Esophagus muscularis mucosa (tissue), 4 donors: ENCODE results near the gene FRY. TPM values are rescaled to one million over a fixed set of nuclear protein-coding genes. Genes with fewer than 3 reads are reported as not detected.

Source experiments
- DNase-seq: peaks from one replicate; pipeline ENCODE4 v3.0.0-alpha.2; 2017; ENCODE audit errors: extremely low spot score
- H3K27ac ChIP-seq, 4 donors: fragments of 200-600 bp; sonication (generic); replicated peaks in 1 of 4; 1 replicate in 3 of 4; 2 replicates in 1 of 4; pipeline ENCODE4 v1.5.1; 2016 to 2019; ENCODE audit warnings: mild to moderate bottlenecking in 1 of 4
- H3K27me3 ChIP-seq, 4 donors: fragments of 200-600 bp; sonication (generic); one replicate each; pipeline versions ENCODE4 v1.5.1 to v1.6.0; 2016 to 2019
- H3K36me3 ChIP-seq, 4 donors: fragments of 200-600 bp; sonication (generic); one replicate each; pipeline ENCODE4 v1.5.1; 2016 to 2019
- H3K4me1 ChIP-seq, 4 donors: fragments of 200-600 bp; sonication (generic); one replicate each; pipeline ENCODE4 v1.5.1; 2016 to 2019
- H3K4me3 ChIP-seq, 4 donors: fragments of 200-600 bp; sonication (generic); 1 replicate in 2 of 4; 2 replicates in 2 of 4; pipeline ENCODE4 v1.5.1; 2016 to 2019; ENCODE audit warnings: mild to moderate bottlenecking in 4 of 4, moderate library complexity in 1 of 4
- H3K9me3 ChIP-seq, 4 donors: fragments of 200-600 bp; sonication (generic); 1 replicate in 3 of 4; 2 replicates in 1 of 4; pipeline ENCODE4 v1.5.1; 2016 to 2019
- EP300 ChIP-seq: sonication (generic); formaldehyde crosslinking; IDR thresholded peaks from one replicate; pipeline ENCODE4 v1.6.1; 2017; ENCODE audit warnings: antibody characterized with exemption
- POLR2A ChIP-seq: fragments of 450-650 bp; IDR thresholded peaks from one replicate; pipeline ENCODE4 v1.6.1; 2017; ENCODE audit warnings: antibody characterized with exemption, moderate library complexity, mild to moderate bottlenecking, low read depth
- POLR2AphosphoS5 ChIP-seq, 2 donors: sonication (generic); formaldehyde crosslinking; IDR thresholded peaks; one replicate each; pipeline ENCODE4 v1.6.1; 2017; ENCODE audit warnings: antibody characterized with exemption in 2 of 2
- WGBS: methylation state at CpG from one replicate; pipeline ENCODE4 v1.1.5; 2018; 5-methylcytosine and 5-hydroxymethylcytosine counted together
- intact Hi-C: fragments of 100-400 bp; cut with DNase I; formaldehyde crosslinking; loops from one replicate; pipeline ENCODE4 v1.15.1; 2023
- total RNA-seq, 4 donors: library from RNA; depleted of rRNA; stranded (reverse); fragments of >200 nt; gene quantifications; one replicate each; pipeline versions ENCODE4 v1.1.0 to v1.2.1, GENCODE V29; 2016
- TF ChIP-seq, protein P1 (sequence below), 3 experiments: fragments of 200-600 bp in 2 of 3; fragments of 450-650 bp in 1 of 3; sonication (generic) in 2 of 3; IDR thresholded peaks; one replicate each; pipeline ENCODE4 v1.5.1; 2017 to 2019; ENCODE audit warnings: antibody characterized with exemption in 3 of 3, mild to moderate bottlenecking in 2 of 3, moderate library complexity in 1 of 3

Gene FRY
- total RNA-seq, 4 donors from 2014 or later: 104 to 276 (median 135) TPM

DNA sequence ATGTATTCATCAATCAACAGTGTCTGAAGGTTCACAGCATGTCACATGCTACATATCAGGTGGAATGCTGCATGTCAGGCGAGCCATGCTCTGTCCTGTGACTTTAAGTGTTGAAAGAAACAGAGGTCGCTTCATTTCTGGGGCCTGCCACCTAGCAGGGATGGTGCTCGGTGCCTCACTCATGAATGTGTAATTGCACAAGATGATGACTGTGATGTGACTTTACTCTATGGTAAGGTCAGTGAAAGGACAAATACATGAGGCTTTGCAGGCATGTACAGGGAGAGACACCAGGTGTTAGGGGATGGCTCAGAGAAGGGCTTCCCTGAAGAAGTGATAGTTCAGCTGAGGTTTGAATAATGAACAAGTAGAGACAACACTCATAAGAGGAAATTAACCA lies 66.7 kb downstream of the FRY start:
- WGBS: 84% methylated on average over 3 of the region's 3 CpGs
- no peaks in the 10 kb centered on the region for H3K27me3 ChIP-seq
- peaks cover 0 to 9% (median 0%) of the 10 kb centered on the region in 4 donors for H3K36me3 ChIP-seq
- no peak for DNase-seq
- no peak overlapping the region for H3K27ac ChIP-seq
- H3K9me3 ChIP-seq: no peaks in the 10 kb centered on the region
- intact Hi-C loops: no loop called here
- H3K4me3 ChIP-seq: no peak overlapping the region
- H3K4me1 ChIP-seq: no peaks in the 10 kb centered on the region
- TF ChIP-seq EP300 (no peak), POLR2AphosphoS5 (IDR thresholded peaks at IDR 0.05) (no peak), POLR2A (no peak)
- TF ChIP-seq, protein P1, sequence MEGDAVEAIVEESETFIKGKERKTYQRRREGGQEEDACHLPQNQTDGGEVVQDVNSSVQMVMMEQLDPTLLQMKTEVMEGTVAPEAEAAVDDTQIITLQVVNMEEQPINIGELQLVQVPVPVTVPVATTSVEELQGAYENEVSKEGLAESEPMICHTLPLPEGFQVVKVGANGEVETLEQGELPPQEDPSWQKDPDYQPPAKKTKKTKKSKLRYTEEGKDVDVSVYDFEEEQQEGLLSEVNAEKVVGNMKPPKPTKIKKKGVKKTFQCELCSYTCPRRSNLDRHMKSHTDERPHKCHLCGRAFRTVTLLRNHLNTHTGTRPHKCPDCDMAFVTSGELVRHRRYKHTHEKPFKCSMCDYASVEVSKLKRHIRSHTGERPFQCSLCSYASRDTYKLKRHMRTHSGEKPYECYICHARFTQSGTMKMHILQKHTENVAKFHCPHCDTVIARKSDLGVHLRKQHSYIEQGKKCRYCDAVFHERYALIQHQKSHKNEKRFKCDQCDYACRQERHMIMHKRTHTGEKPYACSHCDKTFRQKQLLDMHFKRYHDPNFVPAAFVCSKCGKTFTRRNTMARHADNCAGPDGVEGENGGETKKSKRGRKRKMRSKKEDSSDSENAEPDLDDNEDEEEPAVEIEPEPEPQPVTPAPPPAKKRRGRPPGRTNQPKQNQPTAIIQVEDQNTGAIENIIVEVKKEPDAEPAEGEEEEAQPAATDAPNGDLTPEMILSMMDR (IDR thresholded peaks at IDR 0.05): no peak

DNA sequence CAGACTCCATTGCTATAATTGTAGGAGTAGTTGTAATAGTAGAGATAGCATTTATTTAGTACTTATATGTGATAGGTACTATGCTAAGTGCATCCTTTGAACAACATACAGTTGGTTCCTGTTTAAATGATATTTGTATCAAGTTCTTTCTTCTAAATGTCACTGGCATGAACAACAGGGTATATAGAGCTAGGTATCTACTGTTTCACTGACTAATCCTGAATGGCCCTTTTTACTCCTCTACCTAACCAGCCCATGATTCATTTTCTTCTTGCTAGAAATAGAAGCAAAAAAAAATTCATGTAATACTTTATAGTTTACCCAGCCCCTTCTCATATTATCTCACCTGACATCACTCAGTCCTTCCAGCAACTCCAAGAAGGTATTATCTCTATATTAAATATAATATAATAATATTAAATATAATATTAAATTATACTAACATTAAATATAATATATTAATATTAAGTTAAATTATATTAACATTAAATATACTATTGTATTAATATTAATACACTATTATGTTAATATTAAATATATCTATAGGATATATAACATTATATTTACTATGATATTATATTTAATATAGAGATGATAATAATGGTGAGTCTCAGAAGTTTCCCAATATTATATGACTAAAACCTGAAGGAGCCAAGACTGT lies 74.2 kb downstream of the FRY start:
- Histone ChIP-seq H3K27ac (no peak overlapping the region), H3K4me3 (no peak overlapping the region), H3K4me1 (no peaks in the 10 kb centered on the region), H3K27me3 (no peaks in the 10 kb centered on the region), H3K36me3 (peaks cover 0 to 15% (median 0%) of the 10 kb centered on the region in 4 donors), H3K9me3 (no peaks in the 10 kb centered on the region)
- intact Hi-C loops: no loop called here
- DNase-seq: no peak
- TF ChIP-seq, protein P1 (IDR thresholded peaks at IDR 0.05): no peak
- TF ChIP-seq POLR2A (no peak), EP300 (no peak), POLR2AphosphoS5 (IDR thresholded peaks at IDR 0.05) (no peak)

DNA sequence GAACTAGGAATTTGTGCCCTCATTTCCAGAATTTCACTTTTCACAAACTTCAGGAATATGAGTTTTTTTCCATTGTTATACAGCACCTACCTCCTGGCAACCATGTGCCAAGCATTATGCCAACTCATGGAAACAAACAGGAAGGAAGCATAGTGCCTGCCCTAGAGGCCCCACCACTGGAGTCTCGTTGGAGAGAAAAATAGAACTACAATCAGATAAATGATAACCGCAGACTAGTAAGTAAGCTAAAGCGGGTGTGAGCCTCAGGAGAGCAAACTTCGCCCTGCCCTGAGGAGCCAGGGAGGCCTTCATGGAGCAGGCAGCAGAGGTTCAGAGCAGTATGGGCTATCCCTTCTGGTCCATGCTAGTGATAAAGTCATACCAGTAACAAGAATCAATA lies 75.9 kb downstream of the FRY start:
- no peaks in the 10 kb centered on the region for H3K4me1 ChIP-seq
- intact Hi-C loops: no loop called here
- no peak overlapping the region for H3K27ac ChIP-seq
- no peak for DNase-seq
- no peak for TF ChIP-seq POLR2A
- TF ChIP-seq, protein P1 (IDR thresholded peaks at IDR 0.05): no peak
- no peak for TF ChIP-seq POLR2AphosphoS5 (IDR thresholded peaks at IDR 0.05)
- TF ChIP-seq EP300: no peak
- WGBS: 87% methylated on average over 3 of the region's 4 CpGs
- H3K4me3 ChIP-seq: no peak overlapping the region
- H3K36me3 ChIP-seq: peaks cover 0 to 10% (median 0%) of the 10 kb centered on the region in 4 donors
- no peaks in the 10 kb centered on the region for H3K9me3 ChIP-seq
- no peaks in the 10 kb centered on the region for H3K27me3 ChIP-seq

DNA sequence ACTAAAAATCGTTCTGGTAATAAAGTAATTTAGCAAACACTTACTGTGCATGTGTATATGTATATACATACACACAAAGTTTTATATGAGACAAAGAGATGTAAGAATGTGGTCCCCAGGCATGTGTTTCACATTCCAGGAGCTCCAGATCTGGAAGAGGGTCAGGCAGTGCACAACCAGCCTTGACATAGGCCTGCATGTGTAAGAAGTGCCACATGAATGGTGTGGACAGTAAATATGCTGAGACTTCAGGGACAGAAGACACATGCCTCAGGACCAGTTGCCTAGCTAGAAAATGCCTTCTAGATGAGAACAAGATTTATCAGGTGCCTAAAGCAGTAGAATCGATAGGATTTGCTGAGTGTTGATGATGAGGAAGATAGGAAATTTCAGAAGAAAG lies 76.4 kb downstream of the FRY start:
- intact Hi-C loops: no loop called here
- 58% methylated on average over 2 of the region's 2 CpGs for WGBS
- Histone ChIP-seq H3K4me3 (no peak overlapping the region), H3K4me1 (no peaks in the 10 kb centered on the region), H3K36me3 (peaks cover 0 to 6% (median 0%) of the 10 kb centered on the region in 4 donors), H3K27ac (no peak overlapping the region), H3K9me3 (no peaks in the 10 kb centered on the region), H3K27me3 (no peaks in the 10 kb centered on the region)
- no peak for DNase-seq
- TF ChIP-seq POLR2AphosphoS5 (IDR thresholded peaks at IDR 0.05) (no peak), POLR2A (no peak), EP300 (no peak)
- TF ChIP-seq, protein P1 (IDR thresholded peaks at IDR 0.05): no peak

DNA sequence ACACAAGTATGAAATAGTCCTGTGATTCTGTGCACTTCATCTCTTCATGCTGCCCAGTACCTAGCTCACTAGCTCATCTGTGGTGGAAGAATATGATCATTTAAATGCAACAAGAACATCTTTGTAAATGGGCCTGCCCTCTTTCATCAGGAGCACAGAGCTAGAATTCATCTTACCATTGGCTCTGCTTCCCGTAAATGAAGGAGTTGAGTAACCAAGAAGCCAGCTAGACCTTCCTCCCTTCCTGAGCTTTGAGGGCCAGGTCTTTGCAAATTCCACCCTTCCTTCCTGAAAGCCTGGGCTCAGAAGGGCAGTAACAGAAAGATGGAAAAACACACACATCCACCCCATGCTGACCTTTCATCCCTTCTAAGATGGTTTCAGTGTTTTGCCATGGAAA lies 82.0 kb downstream of the FRY start:
- no peak overlapping the region for H3K4me3 ChIP-seq
- no peaks in the 10 kb centered on the region for H3K27me3 ChIP-seq
- no peaks in the 10 kb centered on the region for H3K36me3 ChIP-seq
- TF ChIP-seq POLR2AphosphoS5 (IDR thresholded peaks at IDR 0.05) (no peak), POLR2A (no peak), EP300 (no peak)
- TF ChIP-seq, protein P1 (IDR thresholded peaks at IDR 0.05): no peak
- WGBS: 71% methylated on average over 1 of the region's 1 CpG
- H3K9me3 ChIP-seq: no peaks in the 10 kb centered on the region
- no peak overlapping the region for H3K27ac ChIP-seq
- no peak for DNase-seq
- intact Hi-C loops: no loop called here
- H3K4me1 ChIP-seq: peaks cover 0 to 5% (median 0%) of the 10 kb centered on the region in 4 donors
